B cell (primary cell): ENCODE results near the gene SALL2. TPM values are rescaled to one million over a fixed set of nuclear protein-coding genes. Genes with fewer than 3 reads are reported as not detected.

Source experiments
- ATAC-seq: fragments of 200-7000 bp; cut with Tn5 transposase; one replicate; pipeline ENCODE4 v1.10.0; 2021; ENCODE audit warnings: low read depth, mild to moderate bottlenecking, moderate number of reproducible peaks, moderate library complexity
- CTCF ChIA-PET: fragments of 350-600 bp; sonication (Branson Sonifier 250); formaldehyde crosslinking; loops from one replicate; lab custom pipeline; 2021; ENCODE audit warnings: antibody characterized with exemption, inconsistent platforms; lab: Charles Lee
- POLR2A ChIA-PET: fragments of 350-600 bp; sonication (Branson Sonifier 250); formaldehyde crosslinking; loops from one replicate; lab custom pipeline; 2021; ENCODE audit warnings: antibody characterized with exemption; lab: Charles Lee
- DNase-seq: peaks from one replicate; pipeline ENCODE4 v3.0.0; 2013
- H2AFZ ChIP-seq: 2 replicates; pipeline ENCODE4 v1.6.1; 2012; ENCODE audit warnings: mild to moderate bottlenecking, low read depth, low read length; ENCODE audit not compliant: insufficient read depth, poor library complexity, severe bottlenecking
- H3K27ac ChIP-seq, 2 donors: 1 replicate in 1 of 2; 2 replicates in 1 of 2; pipeline ENCODE4 v1.5.1; 2012 to 2013; ENCODE audit warnings: low read length in 2 of 2, mild to moderate bottlenecking in 2 of 2, moderate library complexity in 1 of 2
- H3K27me3 ChIP-seq, 4 experiments: fragments of 200-600 bp in 1 of 4; sonication (generic) in 1 of 4; replicated peaks in 1 of 4; 1 replicate in 2 of 4; 2 replicates in 2 of 4; pipeline versions ENCODE4 v1.6.1 to v1.7.0; 2013 to 2016; ENCODE audit warnings: low read length in 3 of 4, mild to moderate bottlenecking in 2 of 4, mixed read lengths in 1 of 4, moderate library complexity in 1 of 4; ENCODE audit not compliant: insufficient read depth in 4 of 4, control insufficient read depth in 3 of 4; ENCODE audit errors: control extremely low read depth in 1 of 4
- H3K36me3 ChIP-seq, 2 experiments: replicated peaks in 1 of 2; 1 replicate in 1 of 2; 2 replicates in 1 of 2; pipeline versions ENCODE4 v1.6.1 to v1.7.1; 2013; ENCODE audit warnings: low read length in 1 of 2; ENCODE audit not compliant: insufficient read depth in 2 of 2, control insufficient read depth in 1 of 2; ENCODE audit errors: control extremely low read depth in 1 of 2, extremely low read depth in 1 of 2
- H3K4me1 ChIP-seq, 2 donors: fragments of 200-600 bp in 1 of 2; sonication (generic) in 1 of 2; 1 replicate in 1 of 2; 2 replicates in 1 of 2; pipeline versions ENCODE4 v1.5.1 to v1.6.1; 2013 to 2017; ENCODE audit warnings: low read length in 2 of 2; ENCODE audit not compliant: control insufficient read depth in 2 of 2, insufficient read depth in 2 of 2
- H3K4me2 ChIP-seq: replicated peaks from 2 replicates; pipeline ENCODE3; 2012; ENCODE audit warnings: mild to moderate bottlenecking, low read depth, low read length; ENCODE audit not compliant: poor library complexity, severe bottlenecking
- H3K4me3 ChIP-seq, 5 experiments: fragments of 200-600 bp in 1 of 5; sonication (generic) in 1 of 5; 1 replicate in 3 of 5; 2 replicates in 2 of 5; pipeline versions ENCODE4 v1.5.1 to v1.7.0; 2011 to 2016; ENCODE audit warnings: low read length in 4 of 5, mild to moderate bottlenecking in 4 of 5, low read depth in 2 of 5, control low read depth in 1 of 5, moderate library complexity in 1 of 5; ENCODE audit not compliant: insufficient read depth in 1 of 5; ENCODE audit errors: control extremely low read depth in 1 of 5, extremely low read depth in 1 of 5
- H3K79me2 ChIP-seq: fragments of 200-600 bp; sonication (generic); one replicate; pipeline ENCODE4 v1.6.0; 2016; ENCODE audit warnings: low read length; ENCODE audit not compliant: control insufficient read depth, insufficient read depth
- H3K9ac ChIP-seq: fragments of 200-600 bp; sonication (generic); 2 replicates; pipeline ENCODE4 v1.6.1; 2017; ENCODE audit warnings: mild to moderate bottlenecking, low read length, moderate library complexity
- H3K9me3 ChIP-seq, 3 donors: one replicate each; pipeline versions ENCODE4 v1.6.1 to v1.7.1; 2013; ENCODE audit warnings: low read length in 2 of 3; ENCODE audit not compliant: control insufficient read depth in 2 of 3, insufficient read depth in 1 of 3; ENCODE audit errors: control extremely low read depth in 1 of 3
- H4K20me1 ChIP-seq: 2 replicates; pipeline ENCODE4 v1.6.0; 2012; ENCODE audit warnings: mild to moderate bottlenecking, low read length; ENCODE audit not compliant: insufficient read depth, control insufficient read depth, poor library complexity, severe bottlenecking
- H3K27ac Mint-ChIP-seq: one replicate; pipeline ENCODE4 v1.8.0; 2021; ENCODE audit warnings: mixed read lengths
- H3K27me3 Mint-ChIP-seq: one replicate; pipeline ENCODE4 v1.8.0; 2021; ENCODE audit warnings: mixed read lengths
- H3K4me1 Mint-ChIP-seq: one replicate; pipeline ENCODE4 v1.8.0; 2021; ENCODE audit warnings: mixed read lengths
- H3K4me3 Mint-ChIP-seq: one replicate; pipeline ENCODE4 v1.8.0; 2021; ENCODE audit warnings: mixed read lengths
- H3K9me3 Mint-ChIP-seq: one replicate; pipeline ENCODE4 v1.8.0; 2022; ENCODE audit warnings: mixed read lengths; ENCODE audit not compliant: insufficient read depth
- CTCF ChIP-seq: fragments of 200-600 bp; IDR thresholded peaks from one replicate; pipeline ENCODE4 v1.8.0; 2022; ENCODE audit warnings: antibody characterized with exemption, mild to moderate bottlenecking
- EZH2 ChIP-seq: IDR thresholded peaks from 2 replicates; pipeline ENCODE4 v1.6.1; 2012; ENCODE audit warnings: borderline replicate concordance, low read depth, mild to moderate bottlenecking, moderate library complexity, low read length; ENCODE audit not compliant: insufficient read depth, poor library complexity, severe bottlenecking
- WGBS: methylation state at CpG from one replicate; pipeline ENCODE4 v1.1.5; 2013; ENCODE audit warnings: missing lambda C conversion rate; ENCODE audit not compliant: insufficient coverage; 5-methylcytosine and 5-hydroxymethylcytosine counted together
- intact Hi-C: fragments of 100-400 bp; cut with micrococcal nuclease; formaldehyde crosslinking; loops from one replicate; pipeline ENCODE4 v1.10.0; 2022
- polyA plus RNA-seq: library from polyadenylated mRNA; depleted of rRNA; stranded (reverse); fragments of >200 nt; gene quantifications from 2 replicates; pipeline ENCODE4 v1.2.3, GENCODE V29; 2012
- total RNA-seq, 2 donors: library from RNA; stranded (reverse); fragments of 120-200 nt in 1 of 2; gene quantifications; 1 replicate in 1 of 2; 2 replicates in 1 of 2; pipeline versions ENCODE4 v1.2.3 to v1.2.4, GENCODE V29; 2013 to 2022

Gene SALL2
- total and polyA plus RNA-seq, 2 donors (not counting 1 experiment from before 2014, with no cell fraction given): 0.39 to 2.5 TPM

- intact Hi-C loops: loop anchor here (1.0 kb wide), 1 partner anchor 49 kb away; the partner anchor contains the start of gene TOX4
- H3K27me3 ChIP-seq: peaks cover 0 to 9% (median 2%) of the 10 kb centered on the region in 4 experiments
- peak overlapping the region; percentile 70 for H3K9ac ChIP-seq
- WGBS: 9% methylated on average over 3 of the region's 13 CpGs
- peak overlapping the region; percentile 96 for H2AFZ ChIP-seq
- peak overlapping the region; percentile 99 for H3K4me2 ChIP-seq
- H3K4me1 ChIP-seq: peaks cover 8 to 11% of the 10 kb centered on the region in 2 donors
- Mint-ChIP-seq H3K4me3 (peak overlapping the region; percentile 88), H3K27ac (no peak overlapping the region), H3K9me3 (no peaks in the 10 kb centered on the region), H3K27me3 (peaks cover 31% of the 10 kb centered on the region), H3K4me1 (peaks cover 12% of the 10 kb centered on the region)
- H3K9me3 ChIP-seq: no peaks in the 10 kb centered on the region
- TF ChIP-seq EZH2 (no peak), CTCF (no peak)
- H3K36me3 ChIP-seq: no peaks in the 10 kb centered on the region
- DNase-seq (no peak), ATAC-seq (no peak)
- H3K27ac ChIP-seq: peak overlapping the region in 1 of 2 donors; percentile 58
- H3K79me2 ChIP-seq: no peaks in the 10 kb centered on the region
- ChIA-PET CTCF (interaction anchor here (0.9 to 1.6 kb wide), 2 partner anchors 28 to 29 kb away, joined by 4 to 6 read pairs; no protein-coding TSS in a partner anchor), POLR2A (interaction anchor here (0.6 to 1.4 kb wide), 5 partner anchors 14 to 253 kb away, joined by 3 to 7 read pairs (median 3); partner anchors contain the start of genes METTL3, RAB2B and TOX4)
- H3K4me3 ChIP-seq: peak overlapping the region in 4 of 5 experiments; percentile 55 to 75 (median 67)
- no peaks in the 10 kb centered on the region for H4K20me1 ChIP-seq
These were observed 649 bp upstream of the SALL2 start for GRCh38 chr14:21526672-21527317.

GRCh38 chr14:21525571-21525961 lies 580 bp downstream of the SALL2 start:
- ATAC-seq (peak; percentile 6), DNase-seq (no peak)
- Mint-ChIP-seq H3K4me3 (peak overlapping the region; percentile 88), H3K27ac (peak overlapping the region; percentile 43), H3K9me3 (no peaks in the 10 kb centered on the region), H3K4me1 (peaks cover 12% of the 10 kb centered on the region), H3K27me3 (peaks cover 32% of the 10 kb centered on the region)
- H3K36me3 ChIP-seq: no peaks in the 10 kb centered on the region
- no peak overlapping the region for H3K27ac ChIP-seq
- no peaks in the 10 kb centered on the region for H4K20me1 ChIP-seq
- H3K4me3 ChIP-seq: peak overlapping the region in 4 of 5 experiments; percentile 55 to 75 (median 67)
- CTCF ChIA-PET: interaction anchor here (1.6 kb wide), 1 partner anchor 27 kb away, joined by 4 read pairs; no protein-coding TSS in a partner anchor
- peaks cover 0 to 9% (median 2%) of the 10 kb centered on the region in 4 experiments for H3K27me3 ChIP-seq
- H3K79me2 ChIP-seq: no peaks in the 10 kb centered on the region
- H2AFZ ChIP-seq: peak overlapping the region; percentile 96
- H3K9me3 ChIP-seq: no peaks in the 10 kb centered on the region
- H3K9ac ChIP-seq: peak overlapping the region; percentile 70
- POLR2A ChIA-PET: interaction anchor here (0.9 to 1.4 kb wide), 3 partner anchors 14 to 251 kb away, joined by 3 to 7 read pairs (median 4); partner anchors contain the start of genes METTL3, RAB2B and TOX4
- TF ChIP-seq CTCF (no peak), EZH2 (no peak)
- WGBS: 66% methylated on average over 8 of the region's 12 CpGs
- H3K4me2 ChIP-seq: peak overlapping the region; percentile 99
- intact Hi-C loops: no loop called here
- H3K4me1 ChIP-seq: peaks cover 8 to 11% of the 10 kb centered on the region in 2 donors
